HL-60/S4 treated with phorbol 12-myristate 13-acetate at 8.2 ng/mL for 4 days and 3 days (cell line): ENCODE measurements around the gene SSTR4.

ENCODE experiments used
- in situ Hi-C: fragments of 300-500 bp; cut with MboI; formaldehyde crosslinking; loops from 2 replicates; pipeline ENCODE4 v1.15.0; 2022; ENCODE audit warnings: low sequenced_read_pairs

Gene SSTR4

GRCh38 chr20:23061734-23062561 lies 26.8 kb downstream of the SSTR4 start:
- in situ Hi-C loops = loop anchor here (25.0 kb wide), 1 partner anchor 175 kb away; no protein-coding TSS in a partner anchor

GRCh38 chr20:23062632-23063031 lies 27.5 kb downstream of the SSTR4 start:
- in situ Hi-C loops = loop anchor here (25.0 kb wide), 1 partner anchor 175 kb away; no protein-coding TSS in a partner anchor

GRCh38 chr20:23063168-23063567 lies 28.1 kb downstream of the SSTR4 start:
- in situ Hi-C loops = loop anchor here (25.0 kb wide), 1 partner anchor 174 kb away; no protein-coding TSS in a partner anchor

- in situ Hi-C loops = loop anchor here (25.0 kb wide), 1 partner anchor 174 kb away; no protein-coding TSS in a partner anchor
These were observed 28.5 kb downstream of the SSTR4 start for GRCh38 chr20:23063581-23063980.

GRCh38 chr20:23065266-23066201 lies 30.4 kb downstream of the SSTR4 start:
- in situ Hi-C loops = loop anchor here (25.0 kb wide), 1 partner anchor 172 kb away; no protein-coding TSS in a partner anchor

- in situ Hi-C loops = loop anchor here (25.0 kb wide), 1 partner anchor 171 kb away; no protein-coding TSS in a partner anchor
These were observed 31.7 kb downstream of the SSTR4 start for GRCh38 chr20:23066772-23067171.

- in situ Hi-C loops = loop anchor here (25.0 kb wide), 1 partner anchor 169 kb away; no protein-coding TSS in a partner anchor
These were observed 33.2 kb downstream of the SSTR4 start for GRCh38 chr20:23068283-23068682.

- in situ Hi-C loops = loop anchor here (25.0 kb wide), 1 partner anchor 168 kb away; no protein-coding TSS in a partner anchor
These were observed 34.0 kb downstream of the SSTR4 start for GRCh38 chr20:23069108-23069507.

- in situ Hi-C loops = loop anchor here (25.0 kb wide), 1 partner anchor 166 kb away; no protein-coding TSS in a partner anchor
These were observed 36.3 kb downstream of the SSTR4 start for GRCh38 chr20:23071398-23071797.

- in situ Hi-C loops = loop anchor here (25.0 kb wide), 1 partner anchor 165 kb away; no protein-coding TSS in a partner anchor
These were observed 36.9 kb downstream of the SSTR4 start for GRCh38 chr20:23071996-23072395.

- in situ Hi-C loops = loop anchor here (25.0 kb wide), 1 partner anchor 164 kb away; no protein-coding TSS in a partner anchor
These were observed 37.9 kb downstream of the SSTR4 start for GRCh38 chr20:23072892-23073586.

- in situ Hi-C loops = loop anchor here (25.0 kb wide), 1 partner anchor 163 kb away; no protein-coding TSS in a partner anchor
These were observed 38.9 kb downstream of the SSTR4 start for GRCh38 chr20:23074052-23074451.

- in situ Hi-C loops = no loop called here
These were observed 42.2 kb downstream of the SSTR4 start for GRCh38 chr20:23077277-23077676.

- in situ Hi-C loops = no loop called here
These were observed 43.4 kb downstream of the SSTR4 start for GRCh38 chr20:23078351-23079015.

- in situ Hi-C loops = no loop called here
These were observed 43.9 kb downstream of the SSTR4 start for GRCh38 chr20:23079016-23079351.

GRCh38 chr20:23079926-23080325 lies 44.8 kb downstream of the SSTR4 start:
- in situ Hi-C loops = no loop called here

- in situ Hi-C loops = no loop called here
These were observed 45.4 kb downstream of the SSTR4 start for GRCh38 chr20:23080521-23080920.

- in situ Hi-C loops = no loop called here
These were observed 46.2 kb downstream of the SSTR4 start for GRCh38 chr20:23081263-23081819.

GRCh38 chr20:23082846-23083552 lies 47.9 kb downstream of the SSTR4 start:
- in situ Hi-C loops = no loop called here
